Right lobe of liver (tissue), 4 donors: ENCODE data around the gene SYNDIG1L.

ENCODE experiments used
- CTCF ChIP-seq, 4 donors: fragments of 200-600 bp in 3 of 4; fragments of 450-650 bp in 1 of 4; IDR thresholded peaks; one replicate each; pipeline versions ENCODE4 v1.5.1 to v1.8.0; 2016 to 2022; ENCODE audit warnings: antibody characterized with exemption in 4 of 4, mild to moderate bottlenecking in 2 of 4
- POLR2A ChIP-seq: fragments of 450-650 bp; IDR thresholded peaks from one replicate; pipeline ENCODE4 v1.6.1; 2017; ENCODE audit warnings: antibody characterized with exemption, mild to moderate bottlenecking
- donor health status: DM: no; HTN: no; CAD: no.
- donor health status: DM: no; HTN: no; CAD: no.
- donor health status: DM: no; HTN: yes; CAD: no.

GRCh38 chr14:74404435-74404834 lies 21.6 kb downstream of the SYNDIG1L start:
- TF ChIP-seq CTCF (IDR thresholded peaks at IDR 0.05) = no peak
- TF ChIP-seq POLR2A = no peak
